Limb (tissue), 2 donors: ENCODE data around the gene CANX.

Experiments used
- DNase-seq, 2 donors: peaks; one replicate each; pipeline ENCODE4 v3.0.0-alpha.2; 2016; ENCODE audit errors: extremely low spot score in 2 of 2

Gene CANX

DNA sequence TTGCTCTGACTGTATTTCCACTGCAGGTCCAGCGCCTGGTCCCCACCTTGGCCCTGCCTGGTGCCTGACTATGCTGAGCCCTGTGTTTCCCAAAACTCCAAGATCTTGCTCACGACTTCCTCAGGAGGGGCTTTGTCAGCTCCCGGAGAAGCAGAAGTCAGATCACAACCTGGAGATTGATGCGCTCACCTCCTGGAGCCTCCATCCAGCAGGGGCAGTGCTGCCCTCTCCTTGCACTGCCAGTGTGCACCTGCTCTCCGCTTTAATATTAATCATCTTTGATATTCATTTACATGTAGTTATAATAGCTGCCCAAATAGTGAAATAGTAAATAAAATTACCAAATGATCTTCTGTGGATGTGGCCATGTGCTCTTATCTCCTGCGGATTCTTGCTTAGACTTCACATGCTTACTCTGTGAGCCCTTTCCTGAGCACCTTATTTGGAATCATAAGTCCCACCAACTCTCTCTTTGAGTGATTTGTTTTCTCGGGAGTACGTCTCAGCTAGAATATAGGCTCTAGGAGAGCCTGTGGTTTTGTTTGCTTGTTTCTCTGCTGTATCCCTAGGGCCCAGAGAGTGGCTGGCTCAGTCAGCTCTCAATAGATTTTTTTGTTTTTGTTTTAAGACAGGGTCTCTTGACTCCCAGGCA lies 51.2 kb downstream of the CANX start:
- DNase-seq, result no peak

DNA sequence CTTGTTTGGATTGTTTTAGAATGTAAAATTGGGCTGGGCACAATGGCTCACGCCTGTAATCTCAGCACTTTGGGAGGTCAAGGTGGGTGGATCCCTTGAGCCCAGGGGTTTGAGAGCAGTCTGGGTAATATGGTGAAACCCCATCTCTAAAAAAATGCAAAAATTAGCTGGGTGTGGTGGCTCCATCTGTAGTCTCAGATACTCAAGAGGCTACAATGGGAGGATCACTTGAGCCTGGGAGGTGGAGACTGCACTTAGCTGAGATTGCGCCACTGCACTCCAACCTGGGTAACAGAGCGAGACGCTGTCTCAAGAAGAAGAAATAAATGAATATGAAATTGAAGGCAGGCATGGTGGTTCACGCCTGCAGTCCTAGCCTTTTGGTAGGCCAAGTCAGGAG lies 55.2 kb downstream of the CANX start:
- no peak for DNase-seq

DNA sequence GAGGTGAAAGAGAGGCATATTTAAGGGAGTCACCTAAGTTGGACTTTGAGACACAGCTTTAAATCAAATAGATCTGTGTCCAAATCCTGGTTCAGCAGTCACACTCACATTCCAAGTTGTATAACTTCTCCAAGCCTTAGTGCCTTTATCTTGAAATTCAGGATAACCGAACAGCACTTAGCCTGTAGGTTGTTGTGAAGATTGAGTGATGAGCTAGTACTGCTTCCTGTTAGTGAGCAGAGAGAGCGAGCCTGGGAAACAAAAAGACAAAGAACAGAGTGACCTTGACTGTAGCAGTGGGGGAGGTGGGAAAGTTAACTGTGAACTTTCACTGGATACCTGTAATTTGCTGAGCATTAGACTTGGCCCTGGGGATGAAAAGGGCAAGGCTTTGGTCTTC lies 56.3 kb downstream of the CANX start:
- DNase-seq, result no peak

DNA sequence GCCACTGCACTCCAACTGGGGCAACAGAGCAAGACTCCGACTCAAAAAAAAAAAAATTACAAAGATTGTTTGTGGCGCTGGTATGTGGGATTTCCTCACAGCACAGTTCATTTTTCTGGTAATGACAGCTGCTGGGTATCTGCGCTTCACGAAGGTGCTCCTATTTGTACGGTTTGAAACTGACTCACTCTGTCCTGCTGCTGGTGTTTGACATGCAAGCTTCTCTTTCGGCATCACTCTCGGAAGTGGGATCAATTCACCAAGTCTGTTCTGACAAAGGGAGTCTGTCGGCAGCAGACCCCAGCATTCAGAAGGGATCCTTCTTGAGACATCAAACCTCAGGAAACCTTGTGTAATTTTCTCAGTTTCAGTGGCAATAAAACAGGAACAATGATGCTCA lies 60.2 kb downstream of the CANX start:
- DNase-seq, result no peak

DNA sequence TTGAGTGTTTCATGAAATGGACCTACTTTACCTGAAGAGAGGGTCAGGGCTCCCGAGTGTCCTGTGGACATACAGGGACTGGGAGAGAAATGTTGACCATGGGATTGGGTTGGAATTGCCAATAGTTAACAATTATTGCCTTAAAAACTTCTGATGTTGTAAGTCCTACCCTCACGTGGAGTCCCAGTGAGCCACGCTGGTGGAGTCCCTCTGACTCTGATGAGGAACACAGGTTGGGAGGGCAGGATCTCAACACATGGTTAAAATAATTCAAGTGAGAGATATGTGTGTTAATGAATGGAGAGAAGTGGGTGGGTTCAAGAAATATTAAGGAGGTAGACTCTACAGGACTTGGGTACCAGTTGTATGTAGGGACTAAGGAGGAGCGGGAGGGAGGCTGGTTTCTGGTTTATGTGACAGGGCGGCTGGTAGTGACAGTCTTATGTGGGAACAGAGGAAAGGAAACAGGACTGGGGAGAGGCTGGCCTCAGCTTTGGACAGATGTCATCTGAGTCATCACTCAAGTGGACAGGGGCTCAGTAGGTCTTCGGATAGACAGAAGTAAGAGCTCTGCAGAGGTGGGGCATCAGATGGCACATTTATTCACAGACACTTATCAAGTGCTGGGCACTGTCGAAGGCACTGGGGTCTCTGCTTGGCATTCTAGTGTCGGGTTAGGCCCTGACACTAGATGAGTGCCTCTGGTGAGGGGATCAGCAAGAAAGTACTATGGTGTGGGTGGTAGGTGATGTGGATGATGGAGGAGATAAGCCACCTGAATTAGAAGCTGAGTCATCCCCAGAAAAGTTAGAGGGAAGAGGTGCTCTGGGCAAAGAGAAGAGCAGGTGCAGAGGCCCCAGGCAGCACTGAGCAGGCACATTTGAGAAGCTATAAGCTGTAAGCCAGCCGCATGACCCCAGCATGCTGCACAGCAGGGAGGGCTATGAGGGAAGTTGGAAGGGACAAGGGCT lies 61.1 kb downstream of the CANX start:
- no peak for DNase-seq

DNA sequence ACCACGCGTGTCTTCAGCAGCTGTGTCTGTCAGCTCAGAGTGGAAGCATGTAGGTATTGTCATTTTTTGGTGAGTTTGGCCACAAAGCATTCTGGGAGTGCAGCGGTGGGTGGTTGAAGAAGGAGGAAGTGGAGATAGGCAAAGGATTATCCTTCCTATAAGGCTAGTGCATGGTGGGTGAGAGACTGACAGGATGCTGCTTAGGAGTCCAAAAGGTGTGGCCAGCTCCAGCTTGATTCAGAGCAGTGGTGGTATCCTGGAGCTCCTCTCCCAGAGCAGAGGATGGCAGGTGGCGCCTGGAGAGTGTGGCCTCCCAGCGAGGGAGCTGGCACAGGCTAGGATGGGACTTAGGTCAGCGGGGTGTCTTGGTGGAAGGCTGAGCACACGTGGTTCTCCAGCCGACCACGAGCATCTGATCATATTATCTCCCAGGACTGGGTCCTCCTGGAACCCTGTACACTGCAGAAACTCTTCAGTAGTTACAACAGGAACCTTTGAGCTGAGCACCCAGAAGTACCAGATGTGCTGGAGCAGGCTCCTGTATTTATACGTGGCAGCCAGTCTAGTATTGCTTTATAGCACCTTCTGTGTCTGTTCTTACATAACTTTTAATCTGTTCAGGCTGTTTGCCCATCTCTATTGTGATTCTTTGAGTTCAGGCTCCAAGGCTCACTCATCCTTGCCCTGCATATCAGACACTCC lies 63.5 kb downstream of the CANX start:
- DNase-seq, result no peak

DNA sequence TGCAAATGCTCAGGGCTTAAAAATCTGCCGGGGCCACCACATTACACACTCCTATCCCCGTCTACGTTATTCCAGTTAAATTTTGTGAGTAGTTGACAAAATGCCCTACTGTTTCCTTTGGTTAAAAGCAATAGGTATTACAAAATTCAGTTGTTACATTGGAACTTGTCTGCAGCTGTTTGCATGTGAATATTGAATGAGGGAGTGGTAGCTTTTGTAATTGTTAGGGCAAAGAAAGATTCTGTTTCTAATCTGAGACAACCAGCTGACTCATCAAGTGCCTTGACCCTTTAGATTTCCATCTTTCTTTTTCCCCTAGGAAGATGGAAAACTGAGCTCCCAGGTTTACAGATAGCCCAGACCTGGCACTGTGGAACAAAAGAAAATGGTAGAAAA lies 64.0 kb downstream of the CANX start:
- no peak for DNase-seq

DNA sequence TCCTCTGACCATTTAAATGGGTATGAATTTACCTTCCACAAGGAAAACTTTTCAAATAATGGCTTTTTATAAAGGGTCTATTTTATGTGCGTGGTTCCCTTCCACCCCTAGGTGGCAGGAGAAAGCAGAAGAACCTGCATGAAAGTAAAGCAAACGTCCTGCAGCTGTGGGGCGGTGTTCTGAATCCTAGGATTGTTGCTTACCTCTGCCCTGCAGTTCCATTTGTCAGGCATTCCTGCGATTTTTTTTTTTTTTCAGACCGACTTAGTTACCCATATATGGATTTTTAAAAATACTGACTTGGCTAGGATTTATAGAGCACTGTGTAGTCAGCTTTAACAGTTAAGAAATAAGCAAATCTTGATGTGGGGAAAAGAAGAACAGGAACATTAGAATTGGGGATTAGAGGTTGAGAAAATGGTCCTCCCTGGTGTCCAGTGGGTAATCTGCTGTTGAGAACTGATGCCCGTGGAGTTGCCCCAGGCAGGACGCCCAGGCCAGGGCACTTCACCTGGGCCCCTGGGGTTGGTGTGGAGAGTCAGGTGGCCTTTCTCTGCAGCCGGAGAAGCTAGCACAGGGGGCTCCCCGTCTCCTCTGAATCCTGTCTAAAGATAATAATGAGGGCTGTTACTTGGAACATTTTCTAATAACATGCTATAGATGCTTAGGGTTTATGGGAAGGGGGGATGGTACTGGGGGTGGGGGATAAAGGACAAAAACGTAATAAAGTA lies 64.6 kb downstream of the CANX start:
- peak; percentile 60 to 79 for DNase-seq

DNA sequence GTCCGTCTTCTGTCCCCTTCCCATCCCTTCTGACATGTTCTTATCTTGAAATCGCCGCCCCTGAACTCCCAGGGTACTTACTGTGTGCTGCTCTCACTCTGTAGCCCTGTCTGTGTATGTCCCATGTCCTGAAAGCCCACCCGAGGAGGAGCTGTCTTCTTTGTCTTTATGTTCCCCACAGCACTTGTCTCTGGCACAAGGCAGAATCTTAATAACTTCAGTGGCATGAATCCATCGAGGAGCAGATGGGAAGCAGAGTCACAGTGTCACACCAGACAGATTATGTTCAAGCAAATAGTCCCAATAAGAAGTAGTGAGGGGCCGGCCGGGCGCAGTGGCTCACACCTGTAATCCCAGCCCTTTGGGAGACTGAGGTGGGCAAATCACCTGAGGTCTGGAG lies 65.3 kb downstream of the CANX start:
- no peak for DNase-seq

DNA sequence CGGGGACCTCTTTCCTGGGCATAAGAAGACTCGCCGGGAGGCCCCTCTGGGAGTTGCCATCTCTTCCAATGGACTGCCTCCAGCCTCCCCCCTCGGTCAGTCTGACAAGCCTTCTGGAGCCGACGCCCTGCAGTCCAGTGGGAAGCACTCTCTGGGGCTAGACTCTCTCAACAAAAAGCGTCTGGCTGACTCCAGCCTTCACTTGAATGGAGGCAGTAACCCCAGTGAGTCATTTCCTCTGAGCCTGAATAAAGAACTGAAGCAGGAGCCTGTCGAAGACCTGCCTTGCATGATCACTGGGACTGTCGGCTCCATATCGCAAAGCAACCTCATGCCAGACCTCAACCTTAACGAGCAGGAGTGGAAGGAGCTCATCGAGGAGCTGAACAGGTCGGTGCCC lies 66.6 kb downstream of the CANX start:
- DNase-seq, result no peak

DNA sequence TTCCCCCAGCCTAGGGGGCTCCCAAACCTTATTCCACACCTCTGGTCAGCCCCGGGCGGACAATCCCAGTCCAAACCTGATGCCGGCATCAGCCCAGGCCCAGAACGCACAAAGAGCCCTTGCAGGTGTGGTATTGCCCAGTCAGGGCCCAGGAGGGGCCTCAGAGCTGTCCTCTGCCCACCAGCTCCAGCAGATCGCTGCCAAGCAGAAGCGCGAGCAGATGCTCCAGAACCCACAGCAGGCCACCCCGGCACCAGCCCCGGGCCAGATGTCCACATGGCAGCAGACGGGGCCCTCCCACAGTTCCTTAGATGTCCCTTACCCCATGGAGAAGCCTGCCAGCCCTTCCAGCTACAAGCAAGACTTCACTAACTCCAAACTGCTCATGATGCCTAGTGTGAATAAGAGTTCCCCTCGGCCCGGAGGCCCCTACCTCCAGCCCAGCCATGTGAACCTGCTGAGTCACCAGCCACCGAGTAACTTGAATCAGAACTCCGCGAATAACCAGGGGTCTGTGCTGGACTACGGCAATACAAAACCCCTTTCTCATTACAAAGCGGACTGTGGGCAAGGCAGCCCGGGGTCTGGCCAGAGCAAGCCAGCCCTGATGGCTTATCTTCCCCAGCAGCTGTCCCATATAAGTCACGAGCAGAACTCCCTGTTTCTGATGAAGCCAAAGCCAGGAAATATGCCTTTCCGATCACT lies 67.4 kb downstream of the CANX start:
- no peak for DNase-seq

DNA sequence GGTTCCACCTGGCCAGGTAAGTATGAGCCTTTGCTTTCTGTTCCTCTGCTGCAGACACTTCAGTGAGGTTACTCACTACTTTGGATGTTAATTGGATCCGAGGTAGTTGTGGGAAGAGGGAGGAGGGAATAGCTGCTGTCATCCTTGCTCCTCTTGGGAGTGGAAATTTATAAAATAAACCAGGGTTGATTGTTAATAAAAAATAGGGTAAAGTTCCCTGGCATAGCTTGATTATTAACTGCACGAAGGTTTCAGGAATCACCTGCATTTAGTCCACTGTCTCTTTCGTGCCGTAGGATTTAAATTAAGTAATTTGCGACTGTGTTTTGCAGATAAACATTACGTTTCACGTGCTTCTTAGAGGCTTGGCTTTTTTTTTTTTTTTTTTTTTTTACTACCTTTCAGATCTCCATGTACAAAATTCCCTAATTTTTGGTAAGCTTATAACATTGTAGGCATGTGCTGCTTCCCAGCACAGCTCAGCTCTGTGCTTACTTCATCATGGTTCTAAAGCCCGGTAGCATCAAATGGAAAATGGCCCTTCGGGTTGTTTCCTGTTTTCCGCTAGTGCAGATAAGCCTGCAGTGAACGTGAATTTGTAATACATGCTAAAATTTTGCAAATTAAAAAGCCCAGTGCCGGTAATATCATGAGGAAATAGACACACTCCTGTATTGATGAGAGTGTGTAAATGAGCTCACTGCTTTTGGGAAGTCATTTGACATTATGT lies 68.1 kb downstream of the CANX start:
- DNase-seq, result no peak

DNA sequence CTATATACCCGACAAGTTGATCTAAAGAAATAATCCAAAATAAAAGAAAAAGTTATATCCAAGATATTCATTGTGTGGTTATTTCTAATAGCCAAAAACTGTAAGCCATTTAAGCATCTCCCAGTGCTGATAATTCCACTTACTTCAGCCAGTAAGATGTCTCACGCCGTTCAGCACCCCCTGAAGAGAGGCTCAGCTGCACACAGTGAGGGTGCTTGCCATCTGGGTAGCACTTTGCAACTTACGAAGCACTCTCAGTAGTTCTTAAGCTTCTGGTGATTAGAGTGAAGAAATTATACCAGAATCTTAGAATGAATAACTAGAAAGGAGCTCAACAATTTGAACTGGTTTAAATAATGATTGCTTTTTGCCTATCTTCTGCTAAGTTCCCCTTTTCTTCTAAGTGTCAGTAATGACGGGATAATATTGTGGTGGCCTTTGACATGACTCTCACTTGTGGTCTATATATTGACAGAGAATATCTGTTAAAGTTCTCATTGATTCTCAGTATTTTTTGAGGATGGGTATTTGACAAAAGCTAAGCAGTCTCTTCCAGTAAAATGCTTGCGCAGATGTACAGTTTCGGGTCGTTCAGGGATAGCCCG lies 68.8 kb downstream of the CANX start:
- DNase-seq, result no peak

DNA sequence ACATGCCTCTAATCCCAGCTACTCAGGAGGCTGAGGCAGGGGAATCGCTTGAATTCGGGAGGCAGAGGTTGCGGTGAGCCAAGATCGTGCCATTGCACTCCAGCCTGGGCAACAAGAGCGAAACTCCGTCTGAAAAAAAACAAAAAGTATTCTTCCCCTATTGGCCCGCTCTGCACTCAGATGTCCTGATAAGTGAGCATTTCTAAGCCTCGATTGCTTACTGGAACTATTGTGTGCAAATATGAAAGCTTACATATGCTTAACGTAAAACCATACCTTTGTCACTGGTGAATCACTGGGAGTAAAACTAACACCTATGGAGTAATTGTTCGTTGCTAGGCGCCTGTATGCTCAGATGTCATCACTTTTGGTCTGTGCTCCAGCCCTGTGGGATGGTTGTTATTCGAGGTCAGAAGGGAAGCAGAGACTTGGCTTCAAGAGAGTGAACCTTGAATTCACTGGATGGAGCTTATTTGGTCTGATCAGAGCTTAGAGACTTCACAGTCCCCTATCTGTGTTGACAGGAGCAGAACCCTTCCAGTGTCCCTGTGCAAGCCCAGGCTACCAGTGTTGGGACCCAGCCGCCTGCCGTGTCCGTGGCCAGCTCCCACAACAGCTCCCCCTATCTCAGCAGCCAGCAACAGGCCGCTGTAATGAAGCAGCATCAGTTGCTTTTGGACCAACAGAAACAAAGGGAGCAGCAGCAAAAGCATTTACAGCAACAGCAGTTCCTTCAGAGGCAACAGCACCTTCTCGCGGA lies 69.7 kb downstream of the CANX start:
- DNase-seq, result no peak

DNA sequence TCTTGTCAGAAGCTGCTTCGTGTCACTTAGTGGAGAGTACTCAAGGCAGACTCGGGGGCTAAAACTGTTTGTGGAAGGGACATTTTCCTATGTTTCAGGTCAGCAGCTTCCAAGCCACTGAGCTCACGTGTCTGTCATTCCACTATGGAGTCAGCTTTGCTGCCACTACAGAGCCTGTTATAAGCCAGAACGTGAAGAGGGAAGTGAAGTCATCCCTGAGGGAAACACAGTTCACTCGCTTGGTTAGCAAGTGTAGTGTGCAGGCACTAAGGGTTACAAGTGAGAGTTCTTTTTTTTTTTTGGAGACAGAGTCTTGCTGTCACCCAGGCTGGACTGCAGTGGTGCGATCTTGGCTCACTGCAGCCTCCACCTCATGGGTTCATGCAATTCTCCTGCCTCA lies 70.5 kb downstream of the CANX start:
- no peak for DNase-seq

DNA sequence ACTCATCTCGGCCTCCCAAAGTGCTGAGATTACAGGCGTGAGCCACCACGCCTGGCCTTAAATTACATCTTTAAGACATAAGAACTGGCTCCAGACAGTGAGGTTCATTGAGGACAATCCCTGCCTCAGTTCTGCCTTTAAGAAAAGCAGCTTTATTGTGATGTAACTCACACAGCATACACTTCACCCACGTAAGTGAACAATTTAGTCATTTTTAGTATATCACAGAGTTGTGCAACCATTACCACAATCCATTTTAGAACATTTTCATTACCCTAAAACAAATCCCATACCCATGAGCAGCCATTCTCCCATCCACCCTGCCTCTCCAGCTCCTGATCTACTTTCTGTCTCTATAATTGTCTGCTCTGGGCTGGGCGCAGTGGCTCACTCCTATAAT lies 71.0 kb downstream of the CANX start:
- DNase-seq, result no peak

DNA sequence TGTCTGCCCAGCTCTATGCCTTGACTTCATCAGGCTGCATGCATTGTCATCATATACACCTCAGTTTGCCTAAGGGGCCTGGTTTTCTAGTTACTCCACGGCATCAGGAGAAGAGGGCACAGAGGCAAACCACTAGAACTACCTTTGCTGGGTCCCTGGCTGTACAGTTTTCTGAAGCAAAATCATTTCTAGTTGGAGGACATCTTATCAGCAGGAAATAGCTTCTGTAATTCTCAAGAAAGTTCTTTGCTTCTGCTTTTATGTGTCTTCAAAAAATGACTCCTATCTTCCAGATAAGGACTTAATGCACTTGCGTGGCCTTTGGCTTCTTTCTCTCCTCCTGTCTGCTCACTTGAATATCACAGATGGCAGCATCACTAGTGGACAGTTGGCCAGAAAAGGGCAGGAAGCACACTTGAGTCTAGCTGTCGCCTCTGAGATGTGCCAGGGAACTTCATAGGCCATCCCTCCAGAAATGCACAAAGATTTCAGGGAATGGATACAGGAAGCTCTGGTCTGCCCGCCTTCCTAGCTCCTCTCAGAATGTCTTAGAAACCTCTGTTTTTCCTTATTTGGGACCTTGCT lies 72.6 kb downstream of the CANX start:
- no peak for DNase-seq

DNA sequence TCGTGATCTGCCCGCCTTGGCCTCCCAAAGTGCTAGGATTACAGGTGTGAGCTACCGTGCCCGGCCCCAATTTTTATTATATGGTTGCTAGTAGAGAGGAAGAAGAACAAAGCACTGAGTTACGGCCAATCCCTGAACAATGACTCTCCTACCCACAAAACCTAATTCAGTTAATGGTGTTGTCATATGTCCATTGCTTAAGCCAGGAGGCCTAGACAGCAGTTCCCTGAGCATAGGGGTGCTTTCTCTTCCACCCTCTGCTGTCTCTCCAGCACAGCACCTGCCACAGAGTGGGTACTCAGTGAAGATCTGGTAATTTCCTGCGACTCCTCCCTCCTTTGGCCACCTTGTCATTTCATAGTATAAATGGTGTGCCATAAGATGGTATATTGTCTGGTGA lies 73.6 kb downstream of the CANX start:
- DNase-seq, result no peak

DNA sequence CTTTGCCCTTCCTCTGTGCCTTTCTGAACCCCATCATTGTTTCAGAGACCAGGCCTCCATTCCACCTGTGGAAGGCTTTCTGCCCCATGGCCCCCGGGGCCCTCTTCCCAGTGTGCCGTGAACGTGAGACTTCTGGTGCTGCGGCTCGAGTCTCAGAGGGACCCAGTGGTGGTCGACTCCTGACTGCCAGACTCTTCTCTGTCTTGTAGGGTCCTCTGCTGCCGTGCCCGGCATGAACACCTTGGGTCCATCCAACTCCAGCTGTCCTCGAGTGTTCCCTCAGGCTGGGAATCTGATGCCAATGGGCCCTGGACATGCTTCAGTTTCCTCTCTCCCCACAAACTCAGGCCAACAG lies 74.9 kb downstream of the CANX start:
- no peak for DNase-seq
